GM19467 (cell line): ENCODE measurements around the gene C16orf92.
A peak's percentile ranks its signal among the peaks of the same experiment; 100 is the strongest.
"Not testable (repeated sequence)": the region's sequence is repeated elsewhere in the genome, so short reads cannot be mapped to it uniquely, and the experiment has no call there.

ENCODE experiments used
- ATAC-seq: cut with Tn5 transposase; IDR thresholded peaks from one replicate; pipeline ENCODE4 v1.9.1; 2021; ENCODE audit warnings: mild to moderate bottlenecking, moderate library complexity; ENCODE audit not compliant: unreplicated experiment

Gene C16orf92

GRCh38 chr16:30023586-30023985 lies 588 bp downstream of the C16orf92 start:
- no peak for ATAC-seq

DNA sequence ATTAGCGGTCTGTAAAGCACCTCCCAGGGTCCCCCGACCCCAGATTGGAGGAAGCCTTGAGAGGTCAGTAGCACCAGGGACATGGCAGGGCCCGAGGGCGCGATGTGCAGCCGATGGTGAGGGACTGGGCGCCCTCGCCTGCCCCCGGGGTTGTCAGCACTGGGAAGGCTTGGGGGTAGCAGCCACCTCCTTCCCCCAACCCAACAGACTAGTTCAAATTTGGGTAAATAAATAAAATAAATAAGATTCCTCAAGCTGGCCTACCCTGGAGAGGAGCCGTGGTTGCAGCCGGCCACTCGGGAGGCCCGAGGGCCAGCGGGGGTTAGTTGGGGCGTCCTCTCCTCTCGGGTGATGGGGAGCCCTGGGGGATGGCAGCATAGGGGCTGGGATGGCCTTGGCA lies 1.5 kb downstream of the C16orf92 start:
- no peak for ATAC-seq

GRCh38 chr16:30025156-30025555 lies 2.2 kb downstream of the C16orf92 start:
- no peak for ATAC-seq

DNA sequence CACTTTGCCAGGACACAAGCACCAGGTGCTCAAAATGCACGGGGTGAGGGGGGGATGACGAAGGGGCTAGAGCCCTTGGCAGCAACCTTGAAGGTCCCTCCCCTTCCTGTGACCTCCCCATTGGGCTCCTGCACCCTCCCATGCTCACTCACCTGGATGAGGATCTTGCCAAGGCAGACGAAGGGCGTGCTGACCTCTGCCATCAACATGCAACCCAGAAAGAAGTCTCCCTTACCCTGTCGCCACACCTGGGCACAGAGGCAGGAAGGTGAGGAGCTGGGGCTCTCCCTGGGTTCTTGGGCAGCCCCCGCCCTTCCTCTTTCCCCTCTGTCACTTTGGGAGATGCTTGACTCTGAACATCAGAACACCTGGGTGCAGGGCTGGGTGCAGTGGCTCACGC lies 2.6 kb downstream of the C16orf92 start:
- ATAC-seq = no peak

DNA sequence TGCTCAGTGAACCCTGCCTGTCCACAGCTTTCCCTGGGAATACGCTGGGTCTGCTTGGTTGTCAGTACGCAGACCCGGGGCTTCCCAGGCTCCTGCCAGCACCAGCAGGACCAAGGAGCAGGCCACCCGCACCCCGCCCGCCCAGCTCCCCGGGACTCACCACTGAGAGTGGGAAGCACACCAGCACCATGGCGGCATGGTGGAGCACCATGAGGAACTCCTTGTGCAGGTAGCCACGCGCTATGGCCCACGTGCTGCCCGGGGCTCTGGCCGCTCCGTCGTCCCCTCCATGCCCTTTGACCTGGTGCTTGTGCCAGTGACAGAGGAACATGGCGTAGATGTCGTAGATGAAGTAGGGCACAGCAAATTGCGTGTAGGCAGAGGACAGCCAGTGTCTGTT lies 3.5 kb downstream of the C16orf92 start:
- no peak for ATAC-seq

- ATAC-seq = no peak
These were observed 4.8 kb downstream of the C16orf92 start for GRCh38 chr16:30027588-30028437.

GRCh38 chr16:30028438-30029076 lies 5.6 kb downstream of the C16orf92 start:
- no peak for ATAC-seq

DNA sequence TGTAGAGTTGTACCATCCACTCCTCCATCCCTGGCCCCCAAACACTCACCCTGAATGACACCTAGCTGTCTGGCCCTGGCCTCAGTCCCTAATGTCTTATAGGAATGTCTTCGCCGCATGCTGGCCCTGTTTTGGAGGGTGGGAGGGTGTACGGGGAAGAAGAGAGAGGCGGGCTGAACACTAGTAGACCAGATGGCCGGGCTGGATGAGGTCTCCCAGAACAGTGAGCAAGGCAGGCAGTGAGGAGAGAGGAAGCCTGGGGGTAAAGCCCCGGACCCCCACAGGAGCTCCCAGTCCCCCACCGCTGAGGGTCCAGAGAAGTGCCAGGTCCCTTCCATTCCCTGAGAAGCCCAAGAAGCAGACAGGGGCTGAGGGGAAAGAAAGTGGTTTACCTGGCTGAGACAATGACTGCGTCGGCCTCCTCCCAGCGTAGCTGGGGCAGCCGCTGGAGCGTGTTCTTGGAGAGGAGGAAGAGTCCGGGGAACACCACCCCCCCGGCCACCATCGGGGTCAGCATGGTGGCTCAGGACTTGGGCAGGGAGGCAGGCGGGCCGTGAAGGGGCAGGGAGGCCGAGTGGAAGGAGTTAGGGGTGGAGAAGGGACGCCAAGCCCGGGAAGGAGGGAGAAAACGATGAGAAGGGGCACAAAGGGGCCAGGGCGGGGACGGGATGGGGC lies 7.2 kb downstream of the C16orf92 start:
- no peak for ATAC-seq

DNA sequence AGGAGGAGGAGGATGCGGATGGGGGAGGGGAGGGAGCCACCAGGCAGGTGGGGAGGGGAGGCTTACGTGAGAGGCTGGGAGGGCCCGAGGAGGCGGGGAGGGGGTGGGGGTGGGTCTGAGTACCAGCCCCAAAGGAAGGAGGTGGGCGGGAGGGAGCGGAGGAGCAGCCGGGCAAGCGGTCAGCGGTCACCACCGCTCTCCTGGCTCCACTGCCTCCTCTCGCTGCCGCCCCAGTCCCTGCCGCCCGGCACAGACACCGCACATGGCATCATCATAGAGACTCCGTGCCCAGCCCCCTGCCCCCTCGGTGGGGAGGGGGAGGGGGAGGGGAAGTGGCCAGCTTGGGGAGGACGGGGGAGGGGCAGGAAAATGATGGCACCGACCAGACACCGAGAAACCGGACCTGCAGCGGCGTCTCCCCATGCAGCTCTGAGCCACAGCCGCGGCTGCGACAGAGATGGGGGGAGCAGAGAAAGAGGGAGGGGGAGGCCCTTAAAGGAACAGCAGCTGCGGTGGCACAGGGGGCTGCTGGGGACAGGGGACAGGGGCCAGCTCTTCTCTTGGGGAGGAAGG lies 7.9 kb downstream of the C16orf92 start, which contains the start of gene TLCD3B:
Gene TLCD3B (minus strand): TSS at position 431 of the 573 bp plus-strand sequence. CDS start 744 bp downstream, outside the sequence.
- no peak for ATAC-seq

- no peak for ATAC-seq
These were observed 8.5 kb downstream of the C16orf92 start for GRCh38 chr16:30031477-30031918.

DNA sequence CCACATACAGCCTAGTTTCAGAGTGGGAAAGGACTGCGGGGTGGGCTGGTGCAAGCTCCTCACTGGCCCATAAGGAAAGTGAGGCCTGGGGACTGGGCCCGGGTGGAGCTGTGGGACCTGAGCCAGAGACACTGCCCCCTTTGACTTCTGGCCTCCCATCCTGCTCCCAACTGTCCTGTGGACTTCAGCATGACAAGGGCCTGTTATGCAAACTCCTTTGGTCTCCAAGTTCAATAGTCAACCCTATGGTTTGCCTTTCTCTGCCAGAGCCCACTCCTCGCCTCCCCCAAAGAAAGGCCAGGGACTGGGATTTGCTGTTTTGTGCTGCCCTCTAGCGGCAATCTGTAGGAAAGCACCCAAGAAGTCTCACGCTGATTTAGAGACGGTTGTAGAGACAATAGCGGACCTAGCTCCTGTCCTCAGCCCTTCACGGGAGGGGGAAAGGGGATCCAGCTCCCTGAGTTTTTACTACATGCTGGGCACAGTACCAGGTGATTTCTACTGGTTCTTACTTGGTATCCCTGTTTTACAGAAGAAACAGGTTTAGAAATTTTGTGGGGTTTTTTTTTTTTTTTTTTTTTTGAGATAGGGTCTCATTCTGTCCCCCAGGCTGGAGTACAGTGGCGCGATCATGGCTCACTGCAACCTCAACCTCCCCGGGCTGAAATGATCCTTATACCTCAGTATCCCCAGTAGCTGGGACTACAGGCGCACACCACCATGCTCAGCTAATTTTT lies 9.3 kb downstream of the C16orf92 start:
- ATAC-seq = no peak

DNA sequence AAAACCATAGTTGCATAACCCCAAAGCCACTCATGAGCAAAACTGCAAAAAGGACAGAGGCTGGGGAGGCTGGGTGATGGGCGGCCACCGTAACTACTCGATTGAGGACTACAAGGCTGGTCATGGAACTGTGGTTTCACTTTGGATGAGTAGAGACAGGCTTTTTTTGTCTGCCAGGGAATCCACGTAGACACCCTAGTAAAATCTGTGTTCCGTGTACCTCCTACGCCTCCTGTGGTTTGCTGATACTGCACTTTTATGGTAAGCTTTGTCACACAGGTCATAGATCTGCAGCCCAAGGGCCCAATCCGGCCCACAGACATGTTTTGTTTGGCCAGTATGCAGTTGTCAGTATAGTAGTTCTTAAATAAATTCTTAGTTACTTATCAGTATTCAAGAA lies 10.3 kb downstream of the C16orf92 start:
- no peak for ATAC-seq

DNA sequence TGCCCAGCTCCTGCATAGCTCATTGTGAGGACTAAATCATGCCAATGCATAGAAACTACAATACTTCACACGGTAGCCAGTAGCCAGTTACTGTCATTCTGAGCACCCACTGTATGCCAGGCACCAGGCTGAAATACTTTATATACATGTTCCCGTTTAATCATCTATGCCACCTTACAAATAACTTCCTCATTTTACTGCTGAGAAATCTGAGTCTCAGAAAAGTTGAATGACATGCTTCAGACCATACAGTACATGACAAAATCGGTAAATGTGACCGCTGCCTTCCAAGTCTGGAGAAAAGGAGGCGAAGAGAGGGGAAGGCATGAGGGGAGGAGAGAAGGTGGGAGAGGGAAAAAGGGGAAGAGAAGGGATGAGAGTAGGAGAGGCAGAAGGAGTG lies 17.2 kb downstream of the C16orf92 start:
- ATAC-seq = no peak

DNA sequence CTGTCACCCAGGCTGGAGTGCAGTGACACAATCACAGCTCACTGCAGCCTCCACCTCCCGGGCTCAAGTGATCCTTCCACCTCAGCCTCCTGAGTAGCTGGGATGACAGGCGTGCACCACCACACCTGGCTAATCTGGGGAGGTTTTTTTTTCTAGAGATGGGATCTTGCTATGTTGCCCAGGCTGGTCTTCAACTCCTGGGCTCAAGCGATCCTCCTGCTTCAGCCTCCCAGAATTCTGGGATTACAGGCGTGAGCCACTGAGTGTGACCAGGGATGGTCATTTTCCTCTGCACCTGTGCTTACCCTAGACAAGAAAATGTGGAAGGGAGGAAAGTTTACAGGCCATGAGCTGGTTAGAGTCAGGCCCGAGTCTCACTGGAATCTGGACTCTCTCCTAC lies 17.7 kb downstream of the C16orf92 start:
- not testable (repeated sequence) for ATAC-seq

DNA sequence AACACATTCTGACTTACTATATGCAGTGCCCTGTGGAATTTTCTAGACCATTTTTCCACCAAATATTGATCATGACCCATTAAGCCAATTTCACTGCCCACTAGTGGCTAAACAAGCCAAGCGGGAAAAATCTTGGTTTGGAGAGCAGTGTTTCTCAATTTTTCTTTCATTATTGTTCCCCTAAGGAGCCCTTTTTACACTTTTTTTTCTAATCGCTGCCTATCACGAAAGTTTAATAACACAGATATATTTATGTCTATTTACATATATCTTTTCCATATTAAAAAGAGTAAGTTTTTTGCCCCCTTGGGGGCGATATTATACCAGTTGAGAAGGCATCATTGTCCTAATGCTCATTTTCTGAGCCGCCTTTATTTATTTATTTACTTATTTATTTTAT lies 18.8 kb downstream of the C16orf92 start:
- ATAC-seq = no peak

- no peak for ATAC-seq
These were observed 23.2 kb downstream of the C16orf92 start for GRCh38 chr16:30046178-30046577.

DNA sequence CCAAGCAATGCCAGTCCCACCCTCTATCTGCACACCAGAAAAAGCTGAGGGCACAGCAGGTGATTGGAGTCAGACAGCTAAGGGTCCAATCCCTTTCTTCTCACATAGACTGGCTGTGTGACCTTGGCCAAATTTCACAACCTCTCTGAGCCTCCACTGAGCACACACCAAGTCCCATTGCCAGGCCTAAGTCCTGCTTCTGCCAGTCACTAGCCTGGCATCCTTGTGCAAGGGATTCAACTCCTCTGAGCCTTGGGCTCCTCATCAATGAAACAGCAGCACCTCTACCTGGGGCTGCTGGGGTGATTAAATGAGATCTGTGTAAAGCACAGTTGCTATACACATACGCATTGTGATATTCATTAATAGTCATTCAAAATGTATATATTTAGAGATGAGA lies 23.6 kb downstream of the C16orf92 start:
- no peak for ATAC-seq

GRCh38 chr16:30049871-30050270 lies 26.9 kb downstream of the C16orf92 start:
- ATAC-seq = no peak

GRCh38 chr16:30051518-30051917 lies 28.5 kb downstream of the C16orf92 start:
- ATAC-seq = no peak

GRCh38 chr16:30052671-30053372 lies 29.8 kb downstream of the C16orf92 start:
- ATAC-seq = peak; percentile 52
